VCaP (cell line): ENCODE measurements around the gene HIGD1B.

Experiments used
- H3K27ac ChIP-seq: fragments of 450-650 bp; 2 replicates; pipeline ENCODE4 v1.5.1; 2017
- CTCF ChIP-seq: fragments of 450-650 bp; conservative IDR thresholded peaks from 2 replicates; pipeline ENCODE4 v1.5.1; 2017; ENCODE audit warnings: mild to moderate bottlenecking, moderate library complexity

Gene HIGD1B

GRCh38 chr17:44859701-44860100, 12.0 kb downstream of the HIGD1B start:
- no peak for TF ChIP-seq CTCF
- H3K27ac ChIP-seq: no peak overlapping the region

- H3K27ac ChIP-seq: no peak overlapping the region
- TF ChIP-seq CTCF: no peak
Observed at GRCh38 chr17:44862278-44862914, 14.7 kb downstream of the HIGD1B start.

GRCh38 chr17:44863061-44863918, 15.6 kb downstream of the HIGD1B start:
- H3K27ac ChIP-seq: no peak overlapping the region
- no peak for TF ChIP-seq CTCF

GRCh38 chr17:44864831-44865230, 17.1 kb downstream of the HIGD1B start:
- no peak overlapping the region for H3K27ac ChIP-seq
- TF ChIP-seq CTCF: no peak

- H3K27ac ChIP-seq: peak overlapping the region; percentile 5; the same call in 1 of the 2 replicates
- peak; percentile 95 for TF ChIP-seq CTCF
Observed at GRCh38 chr17:44865231-44865660, 17.6 kb downstream of the HIGD1B start.

- peak overlapping the region; percentile 5; the same call in 1 of the 2 replicates for H3K27ac ChIP-seq
- no peak for TF ChIP-seq CTCF
Observed at GRCh38 chr17:44865931-44866330, 18.2 kb downstream of the HIGD1B start.

GRCh38 chr17:44867841-44868240, 20.2 kb downstream of the HIGD1B start:
- TF ChIP-seq CTCF: no peak
- no peak overlapping the region for H3K27ac ChIP-seq
